Activated CD8-positive, alpha-beta memory T cell treated with anti-CD3 and anti-CD28 coated beads for 4 hours (primary cell): ENCODE data around the gene MTUS2.
A peak's percentile ranks its signal among the peaks of the same experiment; 100 is the strongest.

Experiments used
- DNase-seq, 2 donors: peaks; one replicate each; pipeline ENCODE4 v3.0.0-alpha.2; 2020; ENCODE audit warnings: low read depth in 2 of 2

Gene MTUS2

GRCh38 chr13:29451976-29452375 is 631.8 kb downstream of the MTUS2 start:
- DNase-seq, result no peak

GRCh38 chr13:29452773-29453616 is 632.9 kb downstream of the MTUS2 start:
- no peak for DNase-seq

GRCh38 chr13:29453617-29454011 is 633.5 kb downstream of the MTUS2 start:
- no peak for DNase-seq

- DNase-seq, result no peak
Observed at GRCh38 chr13:29454931-29455481, 634.9 kb downstream of the MTUS2 start.

GRCh38 chr13:29456419-29456818 is 636.3 kb downstream of the MTUS2 start:
- DNase-seq, result no peak

GRCh38 chr13:29457299-29457698 is 637.2 kb downstream of the MTUS2 start:
- DNase-seq, result no peak

- no peak for DNase-seq
Observed at GRCh38 chr13:29458419-29458818, 638.3 kb downstream of the MTUS2 start.

- no peak for DNase-seq
Observed at GRCh38 chr13:29459813-29460355, 639.7 kb downstream of the MTUS2 start.

GRCh38 chr13:29464105-29464679 is 644.1 kb downstream of the MTUS2 start:
- no peak for DNase-seq

GRCh38 chr13:29465741-29466293 is 645.7 kb downstream of the MTUS2 start:
- no peak for DNase-seq

- no peak for DNase-seq
Observed at GRCh38 chr13:29471551-29471950, 651.4 kb downstream of the MTUS2 start.

GRCh38 chr13:29472332-29472961 is 652.3 kb downstream of the MTUS2 start:
- peak in 1 of 2 donors; percentile 22 for DNase-seq

- no peak for DNase-seq
Observed at GRCh38 chr13:29473166-29473565, 653.0 kb downstream of the MTUS2 start.

GRCh38 chr13:29474991-29475390 is 654.9 kb downstream of the MTUS2 start:
- no peak for DNase-seq

- no peak for DNase-seq
Observed at GRCh38 chr13:29476046-29476445, 655.9 kb downstream of the MTUS2 start.

GRCh38 chr13:29479716-29480492 is 659.8 kb downstream of the MTUS2 start:
- no peak for DNase-seq

GRCh38 chr13:29480893-29481525 is 660.9 kb downstream of the MTUS2 start:
- no peak for DNase-seq

- DNase-seq, result no peak
Observed at GRCh38 chr13:29481603-29482002, 661.5 kb downstream of the MTUS2 start.

GRCh38 chr13:29482504-29482903 is 662.4 kb downstream of the MTUS2 start:
- DNase-seq, result no peak

- DNase-seq, result no peak
Observed at GRCh38 chr13:29483211-29483610, 663.1 kb downstream of the MTUS2 start.

GRCh38 chr13:29483623-29484022 is 663.5 kb downstream of the MTUS2 start:
- DNase-seq, result no peak
